Fibroblast of lung (primary cell): Measurements from ENCODE around the gene RGS7. TPM values are rescaled to one million over a fixed set of nuclear protein-coding genes. Genes with fewer than 3 reads are reported as not detected.
"Not testable (repeated sequence)": the region's sequence is repeated elsewhere in the genome, so short reads cannot be mapped to it uniquely, and the experiment has no call there.

Experiments used
- DNase-seq, 2 donors: peaks; one replicate each; pipeline versions ENCODE4 v3.0.0 to v3.0.0-alpha.2; 2010; ENCODE audit warnings: low read depth in 2 of 2
- H2AFZ ChIP-seq: 2 replicates; pipeline ENCODE4 v1.5.1; 2012; ENCODE audit warnings: low read length, control low read depth, inconsistent platforms
- H3K27ac ChIP-seq: 2 replicates; pipeline ENCODE4 v1.5.1; 2011; ENCODE audit warnings: low read length, control low read depth; ENCODE audit not compliant: insufficient read depth
- H3K27me3 ChIP-seq: 2 replicates; pipeline ENCODE4 v1.5.1; 2011; ENCODE audit warnings: mild to moderate bottlenecking, low read length; ENCODE audit not compliant: control insufficient read depth, insufficient read depth
- H3K36me3 ChIP-seq: 2 replicates; pipeline ENCODE4 v1.5.1; 2011; ENCODE audit warnings: low read length; ENCODE audit not compliant: control insufficient read depth, insufficient read depth
- H3K4me1 ChIP-seq: 2 replicates; pipeline ENCODE4 v1.5.1; 2011; ENCODE audit warnings: low read length; ENCODE audit not compliant: control insufficient read depth, insufficient read depth; ENCODE audit errors: extremely low read depth
- H3K4me2 ChIP-seq: 2 replicates; pipeline ENCODE4 v1.5.1; 2011; ENCODE audit warnings: low read length, control low read depth; ENCODE audit not compliant: insufficient read depth; ENCODE audit errors: extremely low read depth
- H3K4me3 ChIP-seq, 4 experiments: fragments of 200-600 bp in 1 of 4; sonication (generic) in 1 of 4; replicated peaks in 1 of 4; 2 replicates each; pipeline ENCODE4 v1.5.1; 2011 to 2016; ENCODE audit warnings: low read length in 4 of 4, low read depth in 3 of 4, mild to moderate bottlenecking in 3 of 4, control low read depth in 2 of 4, inconsistent platforms in 1 of 4, mixed read lengths in 1 of 4; ENCODE audit not compliant: insufficient read depth in 1 of 4; ENCODE audit errors: control extremely low read depth in 1 of 4
- H3K79me2 ChIP-seq: 2 replicates; pipeline ENCODE4 v1.5.1; 2012; ENCODE audit warnings: mild to moderate bottlenecking, low read length, inconsistent platforms; ENCODE audit not compliant: control insufficient read depth, insufficient read depth
- H3K9ac ChIP-seq: 2 replicates; pipeline ENCODE4 v1.5.1; 2011; ENCODE audit warnings: mild to moderate bottlenecking, low read length, control low read depth; ENCODE audit not compliant: insufficient read depth
- H3K9me3 ChIP-seq: 2 replicates; pipeline ENCODE4 v1.5.1; 2012; ENCODE audit warnings: low read depth, low read length; ENCODE audit not compliant: control insufficient read depth, insufficient read depth
- H4K20me1 ChIP-seq: 2 replicates; pipeline ENCODE4 v1.5.1; 2011; ENCODE audit warnings: low read length; ENCODE audit not compliant: control insufficient read depth, insufficient read depth; ENCODE audit errors: extremely low read depth
- EZH2 ChIP-seq: IDR thresholded peaks from 2 replicates; pipeline ENCODE4 v1.5.1; 2012; ENCODE audit warnings: low read length, control low read depth, mild to moderate bottlenecking; ENCODE audit errors: missing control alignments
- polyA plus RNA-seq, 2 donors: library from polyadenylated mRNA; depleted of rRNA in 1 of 2; stranded (reverse) in 1 of 2; unstranded in 1 of 2; fragments of >200 nt; gene quantifications; 2 replicates each; pipeline ENCODE4 v1.2.1, GENCODE V29; 2011 to 2012; ENCODE audit warnings: missing spikeins in 1 of 2
- total RNA-seq: library from RNA; depleted of rRNA; stranded (reverse); fragments of >200 nt; gene quantifications from 2 replicates; pipeline ENCODE4 v1.2.1, GENCODE V29; 2014
- TF ChIP-seq, protein P1 (sequence below), 2 donors: IDR thresholded peaks in 1 of 2; conservative IDR thresholded peaks in 1 of 2; 1 replicate in 1 of 2; 2 replicates in 1 of 2; pipeline ENCODE4 v1.5.1; 2011 to 2012; ENCODE audit warnings: low read length in 2 of 2, control low read depth in 1 of 2, inconsistent platforms in 1 of 2, low read depth in 1 of 2, mild to moderate bottlenecking in 1 of 2

The RGS7 gene
- total and polyA plus RNA-seq, 2 donors (not counting 1 experiment from before 2014, with no cell fraction given), result 3.6 to 4.2 TPM

DNA sequence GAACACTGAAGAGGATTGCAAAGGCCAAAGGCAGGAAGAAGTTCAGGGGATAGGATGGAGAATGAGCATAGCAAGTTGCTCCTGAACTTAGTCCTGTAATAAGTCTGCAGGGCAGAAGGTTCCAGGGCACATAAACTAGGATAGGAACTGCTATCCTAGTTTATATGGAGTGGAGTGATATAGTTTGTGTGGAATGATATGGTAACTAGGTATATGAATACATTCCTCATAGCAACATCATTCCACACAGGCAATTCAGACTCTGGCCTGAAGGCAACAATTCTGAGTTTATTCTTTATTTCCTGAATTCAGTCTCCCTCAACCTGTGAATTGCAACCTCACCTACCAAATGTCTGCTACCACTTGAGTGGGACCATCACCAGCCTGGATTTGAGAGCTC, 590.2 kb downstream of the RGS7 start:
- peak in 1 of 2 donors; percentile 53 for DNase-seq
- H4K20me1 ChIP-seq, result no peaks in the 10 kb centered on the region
- no peak overlapping the region for H3K27ac ChIP-seq

DNA sequence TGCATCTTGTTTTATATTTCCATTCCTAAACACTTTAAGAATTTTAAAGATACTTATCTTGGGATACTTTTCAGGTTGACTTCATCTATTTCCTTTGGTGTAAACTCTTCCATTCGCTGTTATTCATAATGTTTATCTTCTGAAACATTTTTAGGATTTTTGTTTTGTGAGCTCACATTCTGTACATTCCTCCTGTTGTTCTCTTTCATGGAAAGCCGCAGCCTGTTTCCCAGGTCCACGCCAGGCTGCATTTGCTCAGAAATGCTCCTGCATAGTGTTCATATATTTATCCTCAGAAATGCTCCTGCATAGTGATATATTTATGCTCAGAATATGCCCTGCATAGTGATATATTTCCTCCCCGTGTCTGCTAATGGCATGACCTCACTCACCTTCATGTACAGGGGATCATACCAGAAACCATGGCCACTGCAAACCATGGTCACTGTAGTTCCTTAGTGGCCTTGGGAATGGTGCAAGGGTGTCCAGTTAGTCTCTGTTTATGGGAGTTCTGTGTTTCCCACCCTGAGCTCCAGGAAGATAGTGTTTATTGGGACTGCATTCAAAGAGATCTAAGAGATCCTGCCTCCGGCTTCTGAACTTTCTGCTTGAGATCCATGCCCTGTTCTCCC, 591.2 kb downstream of the RGS7 start:
- H3K9ac ChIP-seq, result no peak overlapping the region
- no peak overlapping the region for H2AFZ ChIP-seq
- no peak overlapping the region for H3K27ac ChIP-seq
- no peaks in the 10 kb centered on the region for H3K36me3 ChIP-seq
- H3K27me3 ChIP-seq, result no peaks in the 10 kb centered on the region
- H3K4me1 ChIP-seq, result peaks cover 3% of the 10 kb centered on the region
- H3K4me2 ChIP-seq, result peak overlapping the region; percentile 34
- no peaks in the 10 kb centered on the region for H3K79me2 ChIP-seq
- no peaks in the 10 kb centered on the region for H3K9me3 ChIP-seq
- no peaks in the 10 kb centered on the region for H4K20me1 ChIP-seq
- peak; percentile 6 to 91 for DNase-seq
- no peak overlapping the region for H3K4me3 ChIP-seq
- TF ChIP-seq, protein P1, sequence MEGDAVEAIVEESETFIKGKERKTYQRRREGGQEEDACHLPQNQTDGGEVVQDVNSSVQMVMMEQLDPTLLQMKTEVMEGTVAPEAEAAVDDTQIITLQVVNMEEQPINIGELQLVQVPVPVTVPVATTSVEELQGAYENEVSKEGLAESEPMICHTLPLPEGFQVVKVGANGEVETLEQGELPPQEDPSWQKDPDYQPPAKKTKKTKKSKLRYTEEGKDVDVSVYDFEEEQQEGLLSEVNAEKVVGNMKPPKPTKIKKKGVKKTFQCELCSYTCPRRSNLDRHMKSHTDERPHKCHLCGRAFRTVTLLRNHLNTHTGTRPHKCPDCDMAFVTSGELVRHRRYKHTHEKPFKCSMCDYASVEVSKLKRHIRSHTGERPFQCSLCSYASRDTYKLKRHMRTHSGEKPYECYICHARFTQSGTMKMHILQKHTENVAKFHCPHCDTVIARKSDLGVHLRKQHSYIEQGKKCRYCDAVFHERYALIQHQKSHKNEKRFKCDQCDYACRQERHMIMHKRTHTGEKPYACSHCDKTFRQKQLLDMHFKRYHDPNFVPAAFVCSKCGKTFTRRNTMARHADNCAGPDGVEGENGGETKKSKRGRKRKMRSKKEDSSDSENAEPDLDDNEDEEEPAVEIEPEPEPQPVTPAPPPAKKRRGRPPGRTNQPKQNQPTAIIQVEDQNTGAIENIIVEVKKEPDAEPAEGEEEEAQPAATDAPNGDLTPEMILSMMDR (conservative IDR thresholded peaks at IDR 0.05 in 1 of 2, IDR thresholded peaks at IDR 0.05 in 1 of 2; ENCODE audit: low read depth in 1 of 2, low read length in 2 of 2), result no peak
- TF ChIP-seq EZH2, result no peak

More for the DNA sequence above, 590.2 kb downstream of the RGS7 start:
- H3K9me3 ChIP-seq, result no peaks in the 10 kb centered on the region
- H3K4me2 ChIP-seq, result no peak overlapping the region
- H3K9ac ChIP-seq, result no peak overlapping the region
- H3K27me3 ChIP-seq, result no peaks in the 10 kb centered on the region
- no peaks in the 10 kb centered on the region for H3K79me2 ChIP-seq
- no peaks in the 10 kb centered on the region for H3K36me3 ChIP-seq
- no peak overlapping the region for H2AFZ ChIP-seq
- H3K4me3 ChIP-seq, result no peak overlapping the region
- TF ChIP-seq, protein P1 (conservative IDR thresholded peaks at IDR 0.05 in 1 of 2, IDR thresholded peaks at IDR 0.05 in 1 of 2; ENCODE audit: low read depth in 1 of 2, low read length in 2 of 2), result no peak
- no peak for TF ChIP-seq EZH2
- peaks cover 3% of the 10 kb centered on the region for H3K4me1 ChIP-seq

DNA sequence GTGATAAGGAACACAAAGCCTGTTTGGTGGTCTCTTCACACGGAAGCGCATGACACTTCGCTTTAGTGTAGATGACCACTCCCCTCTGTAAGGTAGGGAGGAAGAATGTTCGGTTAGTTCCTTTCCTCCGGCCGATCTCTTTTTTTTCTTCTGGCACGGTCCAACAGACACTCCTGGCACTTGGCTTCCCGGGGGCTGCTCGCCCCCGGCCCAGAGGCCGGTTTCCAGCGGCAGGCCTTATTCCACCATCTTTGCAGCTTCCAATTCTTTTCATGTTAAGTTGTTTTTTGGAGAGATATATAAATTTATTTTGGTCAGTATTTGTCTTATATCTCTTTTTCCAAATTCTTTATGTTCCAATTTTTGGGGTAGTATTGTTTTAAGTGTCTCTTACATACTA, 593.2 kb downstream of the RGS7 start:
- Histone ChIP-seq H3K4me1 (peaks cover 3% of the 10 kb centered on the region), H3K79me2 (no peaks in the 10 kb centered on the region), H3K27me3 (no peaks in the 10 kb centered on the region), H3K4me2 (no peak overlapping the region), H3K9me3 (no peaks in the 10 kb centered on the region), H2AFZ (no peak overlapping the region), H3K9ac (no peak overlapping the region), H3K27ac (no peak overlapping the region), H4K20me1 (no peaks in the 10 kb centered on the region), H3K4me3 (no peak overlapping the region), H3K36me3 (no peaks in the 10 kb centered on the region)
- DNase-seq, result no peak
- TF ChIP-seq, protein P1 (conservative IDR thresholded peaks at IDR 0.05 in 1 of 2, IDR thresholded peaks at IDR 0.05 in 1 of 2; ENCODE audit: low read depth in 1 of 2, low read length in 2 of 2), result no peak
- no peak for TF ChIP-seq EZH2

DNA sequence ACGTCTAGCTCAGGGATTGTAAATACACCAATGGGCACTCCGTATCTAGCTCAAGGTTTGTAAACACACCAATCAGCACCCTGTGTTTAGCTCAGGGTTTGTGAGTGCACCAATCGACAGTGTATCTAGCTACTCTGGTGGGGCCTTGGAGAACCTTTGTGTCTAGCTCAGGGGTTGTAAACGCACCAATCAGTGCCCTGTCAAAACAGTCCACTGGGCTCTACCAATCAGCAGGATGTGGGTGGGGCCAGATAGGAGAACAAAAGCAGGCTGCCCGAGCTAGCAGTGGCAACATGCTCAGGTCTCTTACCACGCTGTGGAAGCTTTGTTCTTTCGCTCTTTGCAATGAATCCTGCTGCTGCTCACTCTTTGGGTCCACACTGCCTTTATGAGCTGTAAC, 593.9 kb downstream of the RGS7 start:
- not testable (repeated sequence) for H3K4me3 ChIP-seq, DNase-seq, H3K9me3 ChIP-seq, H2AFZ ChIP-seq, H3K27ac ChIP-seq, H3K9ac ChIP-seq, H3K27me3 ChIP-seq, H3K36me3 ChIP-seq, H3K4me1 ChIP-seq, H3K4me2 ChIP-seq, H3K79me2 ChIP-seq, H4K20me1 ChIP-seq

DNA sequence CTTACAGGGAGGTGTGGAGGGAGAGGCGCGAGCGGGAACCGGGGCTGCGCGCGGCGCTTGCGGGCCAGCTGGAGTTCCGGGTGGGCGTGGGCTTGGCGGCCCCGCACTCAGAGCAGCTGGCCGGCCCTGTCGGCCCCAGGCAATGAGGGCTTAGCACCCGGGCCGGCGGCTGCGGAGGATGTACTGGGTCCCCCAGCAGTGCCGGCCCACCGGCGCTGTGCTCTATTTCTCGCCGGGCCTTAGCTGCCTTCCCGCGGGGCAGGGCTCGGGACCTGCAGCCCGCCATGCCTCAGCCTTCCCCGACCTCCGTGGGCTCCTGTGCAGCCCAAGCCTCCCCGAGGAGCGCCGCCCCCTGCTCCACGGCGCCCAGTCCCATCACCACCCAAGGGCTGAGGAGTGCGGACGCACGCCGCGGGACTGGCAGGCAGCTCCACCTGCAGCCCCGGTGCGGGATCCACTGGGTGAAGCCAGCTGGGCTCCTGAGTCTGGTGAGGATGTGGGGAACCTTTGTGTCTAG, 594.5 kb downstream of the RGS7 start:
- H3K27ac ChIP-seq, H4K20me1 ChIP-seq, H3K9me3 ChIP-seq, H3K4me2 ChIP-seq, H3K79me2 ChIP-seq, DNase-seq, H3K9ac ChIP-seq, H2AFZ ChIP-seq, H3K27me3 ChIP-seq, H3K4me1 ChIP-seq, H3K4me3 ChIP-seq, H3K36me3 ChIP-seq: not testable (repeated sequence)
